Hematopoietic multipotent progenitor cell (in vitro differentiated cells): Measurements from ENCODE around the gene IRF2BP1. TPM values are rescaled to one million over a fixed set of nuclear protein-coding genes. Genes with fewer than 3 reads are reported as not detected.
"Not testable (repeated sequence)": the region's sequence is repeated elsewhere in the genome, so short reads cannot be mapped to it uniquely, and the experiment has no call there.

ENCODE experiments used
- DNase-seq, 3 donors: peaks; one replicate each; pipeline ENCODE4 v3.0.0-alpha.2; 2011 to 2015; ENCODE audit warnings: low read depth in 2 of 3, low spot score in 2 of 3
- total RNA-seq: library from RNA; depleted of rRNA; stranded (reverse); fragments of >200 nt; gene quantifications from one replicate; pipeline ENCODE4 v1.2.3, GENCODE V29; 2012

The IRF2BP1 gene
- total RNA-seq, 1 donor = 37.7 TPM

DNA sequence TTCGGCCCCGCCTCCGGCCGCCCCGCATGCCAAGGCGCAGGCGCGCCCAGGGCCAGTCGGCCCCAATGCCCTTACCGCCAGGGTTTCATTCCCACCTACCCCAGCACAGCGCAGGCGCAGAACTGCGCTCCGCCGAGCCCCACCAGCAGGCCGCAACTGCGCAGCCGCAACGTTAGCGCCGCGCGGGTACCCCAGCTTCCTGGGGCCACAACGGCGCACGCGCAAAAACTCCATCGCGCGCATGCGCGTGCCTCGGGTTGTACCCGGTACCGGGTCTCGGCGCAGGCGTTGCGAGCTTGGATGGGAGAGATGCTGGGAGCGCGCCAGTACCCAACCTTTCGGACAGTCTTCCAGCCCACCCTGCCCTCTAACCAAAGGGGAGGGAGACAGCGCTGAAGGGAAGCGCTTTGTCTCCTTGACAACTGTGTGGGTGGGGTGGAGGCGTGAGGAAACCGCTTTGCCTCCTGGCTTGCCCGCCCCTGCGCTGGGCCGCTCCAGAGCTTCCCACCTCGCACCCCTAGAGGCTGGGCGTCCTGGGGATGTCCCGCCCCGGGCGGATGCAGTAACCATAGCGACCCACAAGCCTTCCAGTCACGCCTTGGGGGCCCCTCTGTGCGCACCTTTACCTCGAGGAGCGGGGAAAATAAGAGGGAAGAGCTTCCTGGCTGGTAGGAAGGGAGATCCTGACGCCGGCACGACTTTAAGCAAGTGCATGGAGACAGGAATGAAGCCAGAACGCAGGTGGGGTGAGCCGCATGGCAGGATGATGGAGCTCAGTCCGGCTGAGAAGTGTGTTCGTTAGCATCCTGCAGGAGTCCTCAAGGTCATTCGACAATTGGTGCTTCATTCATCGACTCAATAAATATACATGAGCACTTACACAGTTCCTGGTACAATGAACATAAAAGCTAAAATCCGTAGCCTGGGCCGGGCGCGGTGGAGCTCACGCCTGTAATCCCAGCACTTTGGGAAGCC is 17.0 kb upstream of the IRF2BP1 start:
- peak; percentile 97 to 100 (median 98) for DNase-seq

DNA sequence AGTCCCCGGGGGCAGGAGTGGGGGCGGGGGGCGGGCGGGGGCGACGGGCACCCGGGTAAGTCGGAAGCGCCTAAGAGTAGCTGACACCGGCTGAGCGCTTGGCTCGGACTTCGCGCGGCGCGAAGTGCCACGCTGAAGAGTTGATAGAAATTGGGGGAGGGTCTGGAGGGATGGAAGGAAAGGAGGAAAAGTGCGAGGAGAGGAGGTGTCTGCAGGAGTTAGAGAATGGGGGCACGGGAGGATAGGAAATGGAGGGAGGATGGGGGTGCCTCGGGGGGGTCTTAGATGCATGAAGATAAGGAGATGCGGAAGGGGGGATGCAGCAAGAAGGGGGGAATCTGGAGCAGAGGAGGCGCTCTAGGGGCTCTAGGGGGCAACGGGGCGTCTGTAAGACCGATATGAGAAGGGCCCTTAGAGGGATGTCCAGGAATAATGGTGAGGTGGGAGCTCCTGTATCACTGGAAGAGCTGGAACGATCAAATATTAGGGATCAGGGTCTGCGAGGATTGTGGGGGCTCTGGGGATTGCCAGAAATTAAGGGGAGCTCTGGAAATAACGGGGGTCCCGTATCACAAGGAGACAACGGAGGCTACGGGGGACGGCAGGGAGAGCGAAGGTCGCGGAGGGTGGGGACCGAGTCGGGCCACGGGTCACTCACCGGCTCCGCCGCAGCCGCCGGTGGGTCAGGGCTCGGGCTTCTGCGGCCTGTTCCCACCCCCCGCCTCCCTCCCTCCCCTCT is 16.1 kb upstream of the IRF2BP1 start, which contains the start of gene MYPOP:
TSS of gene MYPOP (minus strand) at position 702 of the 739 bp plus-strand sequence. CDS start 840 bp downstream, outside the sequence.
- no peak for DNase-seq

DNA sequence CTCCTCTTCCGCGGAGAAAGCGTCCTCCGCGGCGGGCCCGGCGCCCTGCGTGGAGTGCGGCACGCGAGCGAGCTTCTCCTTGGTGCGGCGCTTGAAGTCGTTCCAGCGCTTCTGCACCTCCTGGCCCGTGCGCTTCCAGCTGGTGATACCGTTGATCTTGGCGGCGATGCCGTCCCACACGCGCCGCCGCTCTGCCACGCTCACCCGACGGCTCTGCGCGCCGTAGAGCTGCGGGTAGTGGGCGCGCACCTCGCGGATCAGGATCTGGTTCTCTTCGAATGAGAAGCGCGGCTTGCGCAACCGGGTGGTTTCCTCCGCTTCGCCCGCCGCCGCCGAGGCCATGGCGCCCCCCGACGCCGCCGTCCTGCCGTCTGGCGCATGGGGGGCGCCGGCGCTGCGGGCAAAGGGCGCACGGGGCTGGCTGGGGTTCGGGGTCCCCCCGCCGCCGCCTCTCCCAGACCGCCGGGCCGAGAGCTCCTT is 15.5 kb upstream of the IRF2BP1 start:
- peak in 2 of 3 donors; percentile 67 to 70 for DNase-seq

DNA sequence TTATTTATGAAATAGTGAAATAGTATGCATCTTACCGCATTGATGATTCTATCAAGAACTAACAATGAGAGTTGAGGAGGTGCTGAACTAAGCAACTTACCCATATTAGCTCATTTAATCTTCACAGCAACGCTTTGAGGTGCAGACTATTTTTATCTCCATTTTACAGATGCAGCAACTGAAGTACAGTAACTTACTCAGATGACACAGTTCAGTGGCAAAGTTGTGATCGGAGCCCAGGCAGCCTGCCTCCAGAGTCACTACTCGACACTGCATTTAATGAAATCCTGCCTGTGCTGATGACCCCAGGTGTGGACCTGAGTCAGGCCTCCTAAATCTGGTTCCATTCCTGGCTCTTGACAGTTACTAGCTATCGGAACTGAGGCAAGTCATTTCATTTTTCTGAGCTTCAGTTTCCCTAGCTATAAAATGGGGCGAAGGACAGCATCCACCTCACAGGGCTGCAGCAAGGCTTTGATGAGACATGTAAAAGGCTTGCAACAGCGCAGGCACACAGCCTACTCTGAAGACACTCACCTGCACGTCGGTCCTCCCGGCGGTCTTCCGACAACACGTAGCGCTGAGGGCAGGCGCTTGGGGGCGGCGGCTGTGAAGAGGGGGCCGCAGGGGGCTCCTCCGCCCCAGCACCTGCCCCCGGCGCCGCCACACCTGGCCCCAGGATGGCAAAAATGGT is 14.9 kb upstream of the IRF2BP1 start:
- DNase-seq = no peak

DNA sequence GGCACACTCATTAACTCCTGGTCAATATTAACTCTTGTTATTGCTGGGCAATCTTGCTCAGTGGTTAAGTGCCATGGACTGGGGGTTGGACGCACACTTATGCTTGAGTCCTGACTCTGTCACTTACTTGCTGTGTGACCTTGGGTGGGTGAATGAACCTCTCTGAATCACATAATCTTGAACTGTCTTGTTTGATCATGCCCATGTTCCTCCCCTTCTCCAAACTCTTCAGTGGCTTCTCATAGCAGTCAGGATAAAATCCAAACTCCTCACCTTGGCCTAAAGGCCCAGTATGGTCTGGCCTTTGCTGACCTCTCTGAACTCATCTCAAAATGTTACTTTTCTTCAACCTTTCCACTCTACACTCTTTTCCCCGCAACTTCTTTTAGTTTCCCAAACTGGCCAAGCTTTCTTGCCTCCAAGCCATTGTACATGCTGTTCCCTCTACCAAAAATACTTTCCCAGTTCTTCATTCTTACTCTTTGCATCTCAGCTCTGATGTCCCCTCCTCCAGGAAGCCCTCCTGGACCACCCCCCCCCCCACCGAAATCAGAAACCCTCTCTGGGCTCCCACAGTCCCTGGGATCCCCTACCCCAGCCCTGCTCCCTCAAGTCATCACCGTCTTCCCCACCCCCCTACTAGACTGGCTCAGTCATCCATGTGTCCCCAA is 14.1 kb upstream of the IRF2BP1 start:
- DNase-seq = no peak

DNA sequence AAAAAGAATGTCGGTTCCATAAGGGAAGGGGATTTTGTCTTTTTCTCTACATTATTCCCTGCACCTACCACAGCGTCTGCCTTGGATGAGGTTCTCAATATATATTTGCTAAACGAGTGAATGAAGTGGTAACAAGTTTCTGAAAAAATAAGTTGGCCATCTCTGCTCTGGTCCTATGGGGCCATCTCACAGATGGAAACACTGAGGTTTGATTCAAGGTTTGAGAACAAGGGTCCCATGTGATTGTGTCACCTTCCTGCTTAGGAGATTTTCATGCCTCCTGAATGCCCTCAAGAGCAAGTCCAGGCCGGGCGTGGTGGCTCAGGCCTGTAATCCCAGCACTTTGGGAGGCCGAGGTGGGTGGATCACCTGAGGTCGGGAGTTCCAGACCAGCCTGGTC is 13.3 kb upstream of the IRF2BP1 start:
- no peak for DNase-seq

DNA sequence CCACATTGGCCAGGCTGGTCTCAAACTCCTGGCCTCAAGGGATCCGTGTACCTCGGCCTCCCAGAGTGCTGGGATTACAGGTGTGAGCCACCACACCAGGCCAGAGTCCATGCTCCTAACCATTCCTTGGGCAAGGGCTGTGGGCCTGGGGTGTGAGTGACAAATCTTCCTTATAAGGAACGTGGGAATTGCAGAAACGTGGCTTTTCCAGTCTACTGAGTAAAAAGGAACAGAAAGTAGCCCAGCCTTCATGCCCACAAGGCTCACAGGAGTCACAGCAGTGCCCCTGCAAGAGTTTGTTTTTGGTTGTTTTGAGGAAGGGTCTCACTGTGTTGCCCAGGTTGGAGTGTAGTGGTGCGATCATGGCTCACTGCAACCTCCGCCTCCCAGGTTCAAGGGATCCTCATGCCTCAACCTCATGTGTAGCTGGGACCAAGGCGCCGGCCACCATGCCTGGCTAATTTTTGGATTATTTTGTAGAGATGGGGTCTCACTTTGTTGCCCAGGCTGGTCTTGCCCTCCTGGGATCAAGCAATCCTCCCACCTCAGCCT is 11.4 kb upstream of the IRF2BP1 start:
- DNase-seq = no peak

DNA sequence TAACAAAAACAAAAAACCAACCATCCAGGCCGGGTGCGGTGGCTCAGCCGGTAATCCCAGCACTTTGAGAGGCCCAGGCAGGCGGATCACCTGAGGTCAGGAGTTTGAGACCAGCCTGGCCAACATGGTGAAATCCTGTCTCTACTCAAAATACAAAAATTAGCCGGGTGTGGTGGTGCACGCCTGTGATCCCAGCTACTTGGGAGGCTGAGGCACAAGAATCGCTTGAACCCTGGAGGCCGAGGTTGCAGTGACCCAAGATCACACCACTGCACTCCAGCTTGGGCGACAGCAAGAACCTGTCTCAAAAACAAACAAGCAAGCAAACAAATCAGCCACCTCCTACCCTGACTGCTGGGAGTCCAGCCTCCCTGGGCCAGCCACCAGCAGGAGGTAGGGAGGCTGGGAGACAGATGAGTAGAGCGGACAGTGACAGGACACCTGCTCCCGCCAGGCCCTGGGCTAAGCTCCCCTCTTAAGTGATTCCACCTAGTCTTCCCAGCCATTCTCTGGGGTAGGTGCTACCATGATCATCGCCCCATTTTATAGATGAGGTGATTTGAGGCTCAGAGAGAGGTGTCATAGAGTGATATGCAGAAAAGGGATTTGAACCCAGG is 10.2 kb upstream of the IRF2BP1 start:
- DNase-seq = not testable (repeated sequence)

DNA sequence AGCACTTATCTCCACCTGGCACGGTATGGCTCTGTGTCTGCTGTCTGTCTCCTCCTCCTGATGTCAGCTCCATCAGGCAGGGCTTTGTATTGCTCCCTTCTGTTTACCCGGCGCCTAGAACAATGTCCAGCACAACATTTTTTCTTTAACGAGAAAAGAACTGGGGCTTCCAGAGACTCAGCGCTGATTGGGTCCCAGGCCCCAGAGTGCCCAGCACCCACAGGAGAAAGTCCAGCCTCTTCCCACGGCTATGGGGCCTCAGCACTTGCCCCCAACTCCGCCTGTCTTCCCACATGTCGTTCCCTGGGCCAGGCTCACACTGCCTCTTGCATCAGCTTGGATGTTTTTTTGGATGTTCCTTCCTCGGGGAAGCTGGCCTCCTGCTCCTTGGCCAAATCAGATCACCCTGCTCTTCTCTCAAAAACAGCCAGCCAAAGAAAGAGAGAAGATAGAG is 9.6 kb upstream of the IRF2BP1 start:
- DNase-seq = no peak

DNA sequence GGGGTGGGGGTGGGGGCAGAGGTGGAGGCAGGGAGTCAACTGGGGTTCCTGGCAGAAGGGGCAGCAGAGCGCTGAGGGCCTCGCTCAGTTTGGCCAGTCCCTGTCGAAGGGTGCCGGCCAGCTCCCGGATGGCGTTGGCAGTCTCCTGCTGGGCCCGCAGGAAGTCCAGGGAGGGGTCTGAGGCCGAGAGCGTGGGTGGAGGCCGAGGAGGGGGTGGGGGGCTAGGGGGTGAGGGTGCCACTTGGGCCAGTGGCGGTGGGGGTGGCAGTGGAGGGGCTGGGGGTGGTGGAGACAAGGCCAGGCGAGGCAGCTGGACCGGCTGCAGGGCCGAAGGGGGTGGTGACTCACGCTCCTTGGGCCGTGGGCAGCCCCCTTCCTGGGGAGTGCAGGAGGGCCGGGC is 4.9 kb upstream of the IRF2BP1 start:
- DNase-seq = no peak

DNA sequence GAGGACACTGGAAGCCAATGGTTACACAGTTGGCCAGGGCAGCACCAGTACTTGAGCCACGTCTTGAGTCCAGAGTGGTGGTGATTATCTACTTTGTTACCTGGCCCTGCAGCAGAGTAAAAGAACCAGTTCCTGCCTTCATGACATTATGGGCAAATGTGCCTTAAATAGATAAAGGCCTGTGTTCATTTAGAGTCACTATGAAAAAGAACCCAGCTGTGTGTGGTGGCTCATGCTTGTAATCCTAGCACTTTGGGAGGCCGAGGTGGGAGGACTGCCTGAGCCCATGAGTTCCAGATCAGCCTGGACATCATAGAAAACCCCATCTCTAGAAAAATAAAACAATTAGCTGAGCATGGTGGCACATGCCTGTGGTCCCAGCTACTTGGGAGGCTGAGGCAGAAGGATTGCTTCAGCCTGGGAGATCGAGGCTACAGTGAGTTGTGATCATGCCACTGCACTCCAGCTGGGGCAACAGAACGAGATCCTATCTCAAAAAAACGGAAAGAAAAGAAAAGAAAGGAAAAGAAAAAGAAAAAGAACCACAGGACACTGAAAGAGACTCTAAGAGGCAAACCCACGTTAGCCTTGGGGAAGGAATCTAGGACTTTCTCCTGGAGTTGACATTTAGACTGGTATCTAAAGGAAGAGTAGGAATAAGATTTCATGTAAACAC is 3.4 kb upstream of the IRF2BP1 start:
- no peak for DNase-seq

DNA sequence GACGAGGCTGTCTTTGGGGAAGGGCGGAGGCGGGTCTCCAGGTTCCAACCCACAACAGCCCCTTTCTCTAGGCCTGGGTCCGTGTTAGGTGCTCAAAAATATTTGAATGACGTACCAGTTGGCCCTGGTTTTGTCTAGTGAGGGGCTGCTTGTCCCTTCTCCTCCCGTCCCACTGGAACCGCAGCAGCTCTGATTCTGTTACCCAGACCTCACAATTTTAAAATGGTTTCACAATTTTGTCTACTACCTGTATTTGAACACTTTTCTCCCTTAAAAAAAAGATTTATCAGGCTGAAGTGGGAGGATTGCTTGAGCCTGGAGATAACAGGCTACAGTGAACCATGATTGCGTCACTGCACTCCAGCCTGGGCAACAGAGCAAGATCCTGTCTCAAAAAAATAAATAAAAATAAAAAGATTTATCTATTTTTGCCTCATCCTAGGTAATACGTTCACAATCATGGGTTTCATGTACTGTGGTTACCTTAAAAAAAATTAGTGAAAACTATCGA is 1.3 kb upstream of the IRF2BP1 start:
- DNase-seq = no peak

DNA sequence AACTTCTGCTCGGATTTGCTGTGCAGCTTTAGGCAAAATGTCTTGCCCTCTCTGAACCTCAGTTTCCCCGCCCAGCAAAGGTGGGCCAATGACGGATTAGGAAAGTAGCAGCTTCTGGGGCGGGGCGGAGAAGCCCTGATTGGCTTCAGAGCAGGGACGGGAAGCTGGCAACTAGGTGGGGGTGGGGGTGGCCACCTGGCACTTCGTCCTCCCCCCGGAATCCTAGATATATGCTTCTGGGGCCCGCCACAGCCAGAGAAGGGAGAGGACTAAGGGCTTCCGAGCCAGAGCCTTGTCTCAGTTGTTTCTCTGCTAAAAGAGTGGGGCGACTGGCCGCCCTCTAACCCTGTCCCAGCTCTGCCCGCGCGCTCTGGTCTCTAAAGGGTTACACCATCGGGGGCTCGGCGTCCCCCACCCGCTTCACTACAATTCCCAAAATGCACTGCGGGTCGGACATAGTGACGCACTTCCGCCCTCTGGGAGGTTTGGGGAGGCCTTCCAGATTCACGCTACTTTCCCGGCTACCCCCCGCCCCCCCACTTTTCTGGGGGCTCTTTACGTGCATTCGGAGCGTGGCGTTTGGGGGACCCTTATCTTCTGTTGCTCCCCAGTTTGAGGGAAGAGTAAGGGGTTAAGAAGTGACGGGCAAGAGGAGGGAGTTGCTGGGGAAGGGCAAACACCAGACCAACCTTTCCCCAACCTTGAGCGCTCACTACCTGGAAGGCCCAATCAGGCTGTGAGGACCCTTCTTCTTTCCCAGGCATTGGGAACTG is 672 bp upstream of the IRF2BP1 start:
- DNase-seq = peak; percentile 79 to 96 (median 91)

DNA sequence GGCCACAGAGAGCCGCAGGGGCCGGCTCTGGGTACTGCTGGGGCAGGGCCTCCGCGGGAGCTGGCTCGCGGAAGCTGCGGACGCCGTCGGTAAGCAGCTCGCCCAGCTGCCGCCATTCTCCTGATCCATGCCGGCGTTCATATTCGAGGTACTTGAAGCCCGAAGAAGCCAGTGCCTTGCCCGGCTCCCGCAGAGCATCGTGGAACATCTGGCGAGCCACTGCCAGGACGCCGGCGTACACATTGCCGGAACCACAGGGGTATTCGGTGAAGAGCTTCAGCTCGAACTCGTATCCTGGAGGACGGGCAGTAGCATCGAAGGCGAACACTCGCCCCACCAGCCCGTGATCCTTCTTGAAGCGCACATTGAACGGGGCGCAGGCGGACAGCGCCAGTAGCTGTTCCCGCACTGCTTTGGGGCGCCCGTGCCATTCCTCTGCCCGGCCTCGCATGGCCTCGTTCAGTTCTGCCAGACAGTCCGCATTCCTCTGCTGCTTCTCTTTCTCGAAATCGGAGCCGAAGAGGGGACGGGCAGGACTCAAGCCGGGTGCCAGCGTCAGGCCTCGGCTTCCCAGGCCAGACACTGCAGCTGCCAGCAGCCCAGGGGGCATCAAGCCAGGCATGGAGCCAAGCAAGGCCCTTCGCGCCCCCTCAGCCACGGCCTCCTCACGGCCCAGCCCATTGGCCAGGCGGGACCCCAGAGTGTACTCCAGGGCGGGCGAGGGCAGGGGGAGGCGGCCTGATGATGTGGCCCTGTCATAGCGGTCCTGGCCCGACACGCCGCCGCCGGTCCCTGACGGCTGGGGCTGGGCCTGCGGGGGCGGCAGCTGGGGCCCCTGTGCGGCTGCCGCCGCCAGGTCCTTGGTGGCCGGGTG is 1.0 kb downstream of the IRF2BP1 start:
- peak in 1 of 3 donors; percentile 29 for DNase-seq

DNA sequence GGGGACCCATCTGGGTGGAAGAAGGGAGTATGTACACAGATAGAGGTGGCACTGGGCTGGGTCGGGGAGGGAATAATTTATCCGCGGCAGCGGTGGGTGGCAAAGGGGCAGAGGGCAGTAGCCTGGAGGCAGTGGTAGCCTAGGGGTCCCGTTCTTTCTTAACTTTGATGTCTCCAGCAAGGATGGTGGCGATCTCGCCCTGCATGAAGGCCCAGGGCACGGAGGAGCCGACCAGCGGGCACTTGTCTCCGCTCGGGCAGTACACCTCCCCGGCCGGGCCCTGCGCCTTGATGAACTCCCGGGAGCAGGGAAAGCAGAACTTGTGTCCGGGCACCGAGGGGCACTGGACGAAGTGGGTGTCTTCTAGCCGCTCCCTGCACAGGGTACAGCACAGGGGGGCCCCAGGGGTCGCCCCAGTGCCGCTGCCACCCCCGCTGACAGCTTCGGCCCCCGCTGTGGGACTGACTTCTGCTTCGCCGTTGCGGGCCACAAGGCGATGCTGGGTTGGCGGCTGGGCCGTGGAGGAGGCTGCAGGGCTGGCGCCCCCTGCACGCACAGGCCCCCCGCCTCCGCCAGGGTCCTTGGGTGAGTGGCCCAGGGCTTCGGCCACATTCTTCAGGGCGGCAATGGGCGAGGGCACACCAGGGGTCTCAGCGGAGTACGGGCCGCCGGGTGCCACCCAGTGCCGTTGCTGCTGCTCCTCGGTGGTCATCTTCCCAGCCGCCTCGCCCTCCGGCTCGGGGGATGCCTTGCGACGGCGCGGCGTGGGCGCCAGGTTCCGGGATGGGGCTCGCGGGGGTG is 1.9 kb downstream of the IRF2BP1 start:
- no peak for DNase-seq

DNA sequence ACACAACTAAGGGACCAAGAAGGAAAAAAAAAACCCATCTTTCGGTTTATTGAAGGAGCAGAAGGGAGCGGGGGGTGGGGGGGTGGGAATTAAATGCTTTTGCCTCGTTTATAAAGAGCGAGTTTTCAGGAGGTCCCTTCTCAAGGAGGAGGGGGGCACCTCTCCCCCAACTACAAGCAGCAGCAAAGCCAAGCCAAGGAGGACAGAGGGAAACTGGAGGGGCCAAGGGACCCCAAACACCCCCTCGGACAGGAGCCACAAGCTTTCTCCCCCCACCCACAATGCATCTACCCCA is 2.4 kb downstream of the IRF2BP1 start:
- DNase-seq = no peak
